NCI-H460 (cell line): Measurements from ENCODE around the gene ADCK1. TPM values are rescaled to one million over a fixed set of nuclear protein-coding genes. Genes with fewer than 3 reads are reported as not detected.
"Not testable (repeated sequence)": the region's sequence is repeated elsewhere in the genome, so short reads cannot be mapped to it uniquely, and the experiment has no call there.

ENCODE experiments used
- DNase-seq: peaks from one replicate; pipeline ENCODE4 v3.0.0-alpha.2; 2016; ENCODE audit warnings: low read depth; ENCODE audit errors: extremely low read depth
- polyA plus RNA-seq: library from polyadenylated mRNA; depleted of rRNA; stranded (reverse); fragments of >200 nt; gene quantifications from 2 replicates; pipeline ENCODE4 v1.2.3, GENCODE V29; 2014; cell fraction: nucleus; rRNA removed
- total RNA-seq: library from RNA; depleted of rRNA; stranded (reverse); fragments of >200 nt; shearing (Covaris generic); gene quantifications from 2 replicates; pipeline ENCODE4 v1.2.3, GENCODE V29; 2014; rRNA removed

Gene ADCK1, protein sequence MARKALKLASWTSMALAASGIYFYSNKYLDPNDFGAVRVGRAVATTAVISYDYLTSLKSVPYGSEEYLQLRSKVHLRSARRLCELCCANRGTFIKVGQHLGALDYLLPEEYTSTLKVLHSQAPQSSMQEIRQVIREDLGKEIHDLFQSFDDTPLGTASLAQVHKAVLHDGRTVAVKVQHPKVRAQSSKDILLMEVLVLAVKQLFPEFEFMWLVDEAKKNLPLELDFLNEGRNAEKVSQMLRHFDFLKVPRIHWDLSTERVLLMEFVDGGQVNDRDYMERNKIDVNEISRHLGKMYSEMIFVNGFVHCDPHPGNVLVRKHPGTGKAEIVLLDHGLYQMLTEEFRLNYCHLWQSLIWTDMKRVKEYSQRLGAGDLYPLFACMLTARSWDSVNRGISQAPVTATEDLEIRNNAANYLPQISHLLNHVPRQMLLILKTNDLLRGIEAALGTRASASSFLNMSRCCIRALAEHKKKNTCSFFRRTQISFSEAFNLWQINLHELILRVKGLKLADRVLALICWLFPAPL
- 4.2 and 6.7 TPM in 2 replicates for total RNA-seq
- polyA plus RNA-seq: 13.4 and 18.0 TPM in 2 replicates

DNA sequence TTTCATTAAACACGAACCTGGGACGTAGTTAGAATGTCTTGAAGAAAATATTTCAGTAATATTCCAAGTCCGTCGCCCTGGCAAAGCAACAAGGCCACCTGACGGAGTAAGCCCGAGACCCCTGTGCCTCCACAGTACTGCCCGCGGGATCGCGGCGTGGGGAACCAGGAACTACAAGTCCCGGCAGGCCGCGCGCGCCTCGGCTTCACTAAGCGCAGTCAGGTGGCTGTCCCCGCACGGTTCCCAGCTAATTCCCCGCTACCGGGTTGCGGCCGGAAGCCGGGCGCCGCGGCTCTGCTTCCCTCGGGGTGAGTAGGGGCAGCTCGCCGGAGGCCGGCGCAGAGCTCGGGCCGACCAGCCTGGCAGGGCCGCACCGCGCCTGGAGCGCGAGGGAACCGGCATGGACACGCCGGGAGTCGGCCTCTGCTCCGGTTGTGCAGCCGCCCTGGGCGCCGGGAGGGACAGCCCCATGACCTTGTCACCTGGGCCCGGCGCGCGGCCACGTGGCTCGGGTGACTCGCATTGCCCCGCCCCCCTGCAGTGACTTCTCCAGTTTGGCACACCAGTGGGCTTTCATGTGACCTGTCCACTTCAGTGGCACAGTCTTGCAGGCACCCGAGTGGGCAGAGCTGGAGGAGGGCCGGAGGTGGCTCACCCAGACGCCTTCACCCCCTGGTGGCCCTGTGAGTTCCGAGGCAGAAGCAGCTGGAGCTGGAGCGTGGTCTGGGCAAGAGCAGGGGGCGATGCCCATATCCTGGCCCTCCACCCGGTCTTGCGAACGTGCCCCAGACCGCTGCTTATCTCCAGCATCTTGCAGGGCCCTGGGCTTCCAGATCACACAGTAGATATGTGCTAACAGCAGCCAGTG is at the start of gene ADCK1:
Gene ADCK1, plus strand, starts transcription at position 247 of the 868 bp plus-strand sequence. CDS start 18,870 bp downstream, outside the sequence.
- peak; percentile 72 for DNase-seq

- DNase-seq: no peak
Measured at GRCh38 chr14:77752266-77752665, 47.6 kb upstream of the ADCK1 start.

DNA sequence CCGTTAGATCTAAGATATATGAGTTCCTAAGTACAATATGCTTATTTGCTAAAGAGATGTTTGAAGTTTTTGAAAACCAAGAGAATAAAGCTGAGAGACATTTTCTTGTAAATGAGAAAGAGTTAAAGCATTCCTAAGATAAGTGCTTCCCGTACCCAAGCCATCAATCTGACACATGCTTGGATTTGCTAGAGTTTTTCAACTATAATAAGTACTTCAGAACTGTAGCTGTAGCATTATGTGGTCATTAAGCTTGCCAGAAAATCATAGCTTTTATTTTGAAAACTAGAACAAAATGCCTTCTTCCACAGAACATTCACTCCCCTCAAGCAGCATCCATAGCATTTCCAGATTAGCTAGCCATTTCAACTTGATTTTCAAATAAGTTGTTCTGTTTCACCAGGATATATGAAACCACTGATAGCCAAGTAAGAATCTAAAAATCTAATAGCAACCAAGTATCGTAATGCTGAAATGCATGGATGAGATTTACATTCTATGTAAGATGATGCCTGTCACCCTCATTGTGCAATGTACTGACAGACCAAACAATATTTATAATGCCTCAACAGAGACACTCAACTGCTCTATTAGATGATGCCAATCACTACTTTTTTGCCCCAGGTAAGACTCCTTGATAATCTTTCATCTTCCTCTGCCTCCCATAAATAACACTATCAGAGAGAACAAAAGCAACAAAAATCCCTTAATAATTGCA is 47.0 kb upstream of the ADCK1 start:
- DNase-seq: no peak

- DNase-seq: peak; percentile 91
Measured at GRCh38 chr14:77760381-77761204, 39.3 kb upstream of the ADCK1 start, which contains the start of gene SNW1. TSS of gene SNW1 (minus strand) at chr14:77761156. CDS start at chr14:77761127, 29 bp downstream.

DNA sequence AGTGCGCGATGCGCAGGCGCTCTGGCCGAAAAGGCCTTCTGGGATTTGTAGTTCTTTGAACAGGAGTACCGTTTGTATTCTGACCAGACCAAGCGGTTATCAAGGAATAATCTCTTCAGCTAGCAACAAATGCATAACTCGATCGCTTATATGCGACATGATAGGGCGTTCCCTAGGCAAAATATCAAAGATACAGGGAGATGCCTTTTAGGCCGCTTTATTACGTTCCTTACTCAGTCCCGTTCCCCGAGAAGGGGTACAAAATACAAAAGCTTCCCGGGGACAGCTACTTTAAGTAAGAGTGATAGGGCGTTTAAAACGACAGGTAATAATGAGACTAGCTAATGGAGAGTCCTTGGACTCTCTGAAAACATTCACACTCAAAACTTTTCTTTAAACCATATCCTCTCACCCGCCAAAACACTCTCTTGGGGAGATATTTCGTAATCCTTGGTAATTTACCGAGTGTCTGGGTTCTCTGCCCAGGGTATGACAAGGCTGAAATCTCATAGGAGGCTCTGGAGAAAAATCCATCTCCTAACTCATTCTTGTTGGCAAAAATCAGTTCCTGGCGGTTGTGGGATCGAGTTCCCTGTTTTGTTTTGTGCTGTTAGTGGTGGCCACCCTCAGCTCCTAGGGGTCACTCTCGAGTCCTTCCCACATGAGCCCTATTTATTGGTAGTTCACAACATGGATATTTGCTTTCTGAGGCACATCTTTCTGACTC is 38.5 kb upstream of the ADCK1 start:
- DNase-seq: peak; percentile 33

GRCh38 chr14:77763316-77763715 is 36.6 kb upstream of the ADCK1 start:
- DNase-seq: no peak

DNA sequence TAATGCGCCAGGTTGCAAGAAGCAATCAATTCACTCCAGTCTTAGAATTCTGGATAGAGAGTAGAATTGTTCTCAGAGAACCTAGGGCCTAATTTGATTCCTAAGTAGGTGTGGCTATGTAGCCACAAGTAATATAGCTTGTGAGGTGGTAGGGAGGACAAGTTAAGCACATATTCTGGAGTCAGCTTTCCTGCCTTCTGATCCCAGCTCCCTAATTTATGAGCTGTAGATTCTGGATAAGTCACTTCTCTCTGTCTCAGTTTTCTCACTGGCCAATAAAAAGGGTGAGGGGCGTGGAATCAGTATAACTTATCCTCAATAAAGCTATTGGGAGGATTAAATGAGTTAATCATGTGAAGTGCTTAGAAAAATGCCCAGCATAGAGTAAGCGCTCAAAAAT is 35.9 kb upstream of the ADCK1 start:
- DNase-seq: no peak

- DNase-seq: not testable (repeated sequence)
Measured at GRCh38 chr14:77768442-77769069, 31.4 kb upstream of the ADCK1 start.

DNA sequence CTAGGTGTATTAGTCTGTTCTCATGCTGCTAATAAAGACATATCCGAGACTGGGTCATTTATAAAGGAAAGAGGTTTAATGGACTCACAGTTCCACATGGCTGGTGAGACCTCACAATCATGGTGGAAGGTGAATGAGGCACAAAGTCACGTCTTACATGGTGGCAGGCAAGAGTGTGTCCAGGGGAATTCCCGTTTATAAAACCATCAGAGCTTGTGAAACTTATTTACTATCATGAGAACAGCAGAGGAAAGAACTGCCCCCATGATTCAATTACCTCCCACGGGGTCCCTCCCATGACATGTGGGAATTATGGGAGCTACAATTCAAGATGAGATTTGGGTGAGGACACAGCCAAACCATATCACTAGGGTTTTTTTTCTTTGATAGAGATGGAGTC is 25.9 kb upstream of the ADCK1 start:
- not testable (repeated sequence) for DNase-seq

DNA sequence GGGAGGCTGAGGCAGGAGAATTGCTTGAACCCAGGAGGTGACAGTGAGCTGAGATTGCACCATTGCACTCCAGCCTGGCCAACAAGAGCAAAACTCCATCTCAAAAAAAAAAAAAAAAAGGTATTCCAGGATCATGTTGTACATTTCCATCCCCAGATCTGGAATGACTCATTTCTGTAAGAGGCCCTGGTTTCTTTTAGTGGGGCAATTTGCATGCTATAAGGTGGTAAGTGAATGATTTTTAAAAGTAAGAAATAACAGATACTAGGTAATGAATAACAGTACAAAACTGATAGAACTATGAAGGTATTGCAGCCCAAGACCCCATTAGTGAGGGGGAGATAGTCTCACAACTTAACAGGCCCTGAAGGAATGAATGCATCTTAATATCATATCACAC is 17.7 kb upstream of the ADCK1 start:
- DNase-seq: no peak

DNA sequence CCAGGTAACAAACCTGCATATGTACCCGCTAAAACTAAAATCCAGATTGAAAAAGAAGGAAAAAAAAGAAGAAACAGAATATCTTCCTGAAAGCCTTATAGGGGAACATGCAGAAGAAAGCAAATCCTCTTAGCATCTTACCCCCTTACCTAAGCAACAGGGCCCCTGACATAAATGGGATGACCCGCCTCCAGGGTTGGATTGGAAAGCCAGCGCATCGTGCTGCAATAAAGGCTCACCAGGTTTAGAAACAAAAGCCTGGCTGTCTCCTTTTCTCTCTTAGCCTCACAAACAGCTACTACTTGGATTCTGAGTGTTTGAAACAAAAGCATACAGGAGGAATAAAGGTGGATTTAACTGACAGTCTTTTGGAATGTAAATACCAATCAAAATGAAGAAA is 13.8 kb upstream of the ADCK1 start:
- DNase-seq: no peak

DNA sequence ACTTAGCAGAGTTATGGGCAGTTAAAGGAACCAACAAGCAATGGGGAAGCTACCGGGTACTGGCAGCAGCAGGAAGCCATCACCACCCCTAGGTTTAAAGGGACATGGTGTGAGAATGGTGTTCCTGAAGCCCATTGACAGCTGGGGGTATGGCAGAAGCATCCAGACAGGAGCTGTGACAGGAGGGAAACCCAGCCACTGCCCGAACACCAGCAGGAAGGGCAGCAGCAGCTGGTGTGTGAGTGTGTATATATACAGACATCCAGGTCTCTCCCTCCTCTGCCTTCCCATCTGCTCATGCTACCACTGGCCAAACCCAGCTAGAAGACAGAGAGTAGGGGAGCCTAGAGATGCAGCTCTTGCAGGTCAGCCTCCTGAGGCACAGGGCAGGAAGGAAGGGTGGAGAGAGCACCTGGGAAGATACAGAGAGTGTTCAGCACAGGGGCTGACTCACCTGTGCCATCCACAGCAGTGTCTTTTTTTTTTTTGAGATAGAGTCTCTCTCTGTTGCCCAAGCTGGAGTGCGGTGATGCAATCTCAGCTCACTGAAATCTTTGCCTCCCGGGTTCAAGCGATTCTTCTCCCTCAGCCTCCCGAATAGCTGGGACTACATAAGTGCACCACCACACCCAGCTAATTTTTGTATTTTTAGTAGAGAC is 9.2 kb upstream of the ADCK1 start:
- no peak for DNase-seq

GRCh38 chr14:77791225-77791600 is 8.7 kb upstream of the ADCK1 start:
- DNase-seq: no peak

GRCh38 chr14:77793255-77793654 is 6.7 kb upstream of the ADCK1 start:
- DNase-seq: not testable (repeated sequence)

DNA sequence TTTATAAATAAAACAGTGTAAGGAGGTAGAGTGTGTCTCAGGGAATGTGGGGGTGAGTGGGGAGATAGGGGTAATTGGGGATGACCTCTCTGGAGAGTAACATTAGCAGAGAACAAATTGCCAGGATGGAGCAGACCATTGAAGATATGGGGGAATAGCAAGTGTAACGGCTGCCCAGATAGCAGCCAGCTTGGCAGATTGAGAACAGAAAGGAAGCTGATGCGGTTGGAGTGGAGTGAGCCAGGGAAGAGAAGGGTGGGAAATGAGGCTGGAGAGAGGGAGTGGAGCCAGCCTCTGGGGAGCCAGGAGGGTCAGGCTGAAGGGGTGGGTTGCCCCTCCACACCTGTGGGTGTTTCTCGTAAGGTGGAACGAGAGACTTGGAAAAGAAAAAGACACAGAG is 5.6 kb upstream of the ADCK1 start:
- no peak for DNase-seq

GRCh38 chr14:77799456-77799855 is 453 bp upstream of the ADCK1 start:
- not testable (repeated sequence) for DNase-seq

- DNase-seq: no peak
Measured at GRCh38 chr14:77800814-77801213, 905 bp downstream of the ADCK1 start.

- peak; percentile 17 for DNase-seq
Measured at GRCh38 chr14:77804592-77804991, 4.7 kb downstream of the ADCK1 start.
